ENCODE results near the gene DHX58.

- TF ChIP-seq CTCF (conservative IDR thresholded peaks at IDR 0.05; ENCODE audit: low read depth, low read length) (no peak), EZH2 (IDR thresholded peaks at IDR 0.05; ENCODE audit: borderline replicate concordance, low read depth, low read length, poor library complexity, severe bottlenecking) (no peak)
Observed at GRCh38 chr17:42141382-42141781, 28.9 kb upstream of the DHX58 start.
